B cell (primary cell): ENCODE results near the gene TXNRD1. TPM values are rescaled to one million over a fixed set of nuclear protein-coding genes. Genes with fewer than 3 reads are reported as not detected.
"Not testable (repeated sequence)": the region's sequence is repeated elsewhere in the genome, so short reads cannot be mapped to it uniquely, and the experiment has no call there.

ENCODE experiments used
- ATAC-seq: fragments of 200-7000 bp; cut with Tn5 transposase; one replicate; pipeline ENCODE4 v1.10.0; 2021; ENCODE audit warnings: low read depth, mild to moderate bottlenecking, moderate number of reproducible peaks, moderate library complexity
- CTCF ChIA-PET: fragments of 350-600 bp; sonication (Branson Sonifier 250); formaldehyde crosslinking; loops from one replicate; lab custom pipeline; 2021; ENCODE audit warnings: antibody characterized with exemption, inconsistent platforms; lab: Charles Lee
- POLR2A ChIA-PET: fragments of 350-600 bp; sonication (Branson Sonifier 250); formaldehyde crosslinking; loops from one replicate; lab custom pipeline; 2021; ENCODE audit warnings: antibody characterized with exemption; lab: Charles Lee
- DNase-seq: peaks from one replicate; pipeline ENCODE4 v3.0.0; 2013
- H2AFZ ChIP-seq: 2 replicates; pipeline ENCODE4 v1.6.1; 2012; ENCODE audit warnings: mild to moderate bottlenecking, low read depth, low read length; ENCODE audit not compliant: insufficient read depth, poor library complexity, severe bottlenecking
- H3K27ac ChIP-seq, 2 donors: 1 replicate in 1 of 2; 2 replicates in 1 of 2; pipeline ENCODE4 v1.5.1; 2012 to 2013; ENCODE audit warnings: low read length in 2 of 2, mild to moderate bottlenecking in 2 of 2, moderate library complexity in 1 of 2
- H3K27me3 ChIP-seq, 4 experiments: fragments of 200-600 bp in 1 of 4; sonication (generic) in 1 of 4; replicated peaks in 1 of 4; 1 replicate in 2 of 4; 2 replicates in 2 of 4; pipeline versions ENCODE4 v1.6.1 to v1.7.0; 2013 to 2016; ENCODE audit warnings: low read length in 3 of 4, mild to moderate bottlenecking in 2 of 4, mixed read lengths in 1 of 4, moderate library complexity in 1 of 4; ENCODE audit not compliant: insufficient read depth in 4 of 4, control insufficient read depth in 3 of 4; ENCODE audit errors: control extremely low read depth in 1 of 4
- H3K36me3 ChIP-seq, 2 experiments: replicated peaks in 1 of 2; 1 replicate in 1 of 2; 2 replicates in 1 of 2; pipeline versions ENCODE4 v1.6.1 to v1.7.1; 2013; ENCODE audit warnings: low read length in 1 of 2; ENCODE audit not compliant: insufficient read depth in 2 of 2, control insufficient read depth in 1 of 2; ENCODE audit errors: control extremely low read depth in 1 of 2, extremely low read depth in 1 of 2
- H3K4me1 ChIP-seq, 2 donors: fragments of 200-600 bp in 1 of 2; sonication (generic) in 1 of 2; 1 replicate in 1 of 2; 2 replicates in 1 of 2; pipeline versions ENCODE4 v1.5.1 to v1.6.1; 2013 to 2017; ENCODE audit warnings: low read length in 2 of 2; ENCODE audit not compliant: control insufficient read depth in 2 of 2, insufficient read depth in 2 of 2
- H3K4me2 ChIP-seq: replicated peaks from 2 replicates; pipeline ENCODE3; 2012; ENCODE audit warnings: mild to moderate bottlenecking, low read depth, low read length; ENCODE audit not compliant: poor library complexity, severe bottlenecking
- H3K4me3 ChIP-seq, 5 experiments: fragments of 200-600 bp in 1 of 5; sonication (generic) in 1 of 5; 1 replicate in 3 of 5; 2 replicates in 2 of 5; pipeline versions ENCODE4 v1.5.1 to v1.7.0; 2011 to 2016; ENCODE audit warnings: low read length in 4 of 5, mild to moderate bottlenecking in 4 of 5, low read depth in 2 of 5, control low read depth in 1 of 5, moderate library complexity in 1 of 5; ENCODE audit not compliant: insufficient read depth in 1 of 5; ENCODE audit errors: control extremely low read depth in 1 of 5, extremely low read depth in 1 of 5
- H3K79me2 ChIP-seq: fragments of 200-600 bp; sonication (generic); one replicate; pipeline ENCODE4 v1.6.0; 2016; ENCODE audit warnings: low read length; ENCODE audit not compliant: control insufficient read depth, insufficient read depth
- H3K9ac ChIP-seq: fragments of 200-600 bp; sonication (generic); 2 replicates; pipeline ENCODE4 v1.6.1; 2017; ENCODE audit warnings: mild to moderate bottlenecking, low read length, moderate library complexity
- H3K9me3 ChIP-seq, 3 donors: one replicate each; pipeline versions ENCODE4 v1.6.1 to v1.7.1; 2013; ENCODE audit warnings: low read length in 2 of 3; ENCODE audit not compliant: control insufficient read depth in 2 of 3, insufficient read depth in 1 of 3; ENCODE audit errors: control extremely low read depth in 1 of 3
- H4K20me1 ChIP-seq: 2 replicates; pipeline ENCODE4 v1.6.0; 2012; ENCODE audit warnings: mild to moderate bottlenecking, low read length; ENCODE audit not compliant: insufficient read depth, control insufficient read depth, poor library complexity, severe bottlenecking
- H3K27ac Mint-ChIP-seq: one replicate; pipeline ENCODE4 v1.8.0; 2021; ENCODE audit warnings: mixed read lengths
- H3K27me3 Mint-ChIP-seq: one replicate; pipeline ENCODE4 v1.8.0; 2021; ENCODE audit warnings: mixed read lengths
- H3K4me1 Mint-ChIP-seq: one replicate; pipeline ENCODE4 v1.8.0; 2021; ENCODE audit warnings: mixed read lengths
- H3K4me3 Mint-ChIP-seq: one replicate; pipeline ENCODE4 v1.8.0; 2021; ENCODE audit warnings: mixed read lengths
- H3K9me3 Mint-ChIP-seq: one replicate; pipeline ENCODE4 v1.8.0; 2022; ENCODE audit warnings: mixed read lengths; ENCODE audit not compliant: insufficient read depth
- CTCF ChIP-seq: fragments of 200-600 bp; IDR thresholded peaks from one replicate; pipeline ENCODE4 v1.8.0; 2022; ENCODE audit warnings: antibody characterized with exemption, mild to moderate bottlenecking
- EZH2 ChIP-seq: IDR thresholded peaks from 2 replicates; pipeline ENCODE4 v1.6.1; 2012; ENCODE audit warnings: borderline replicate concordance, low read depth, mild to moderate bottlenecking, moderate library complexity, low read length; ENCODE audit not compliant: insufficient read depth, poor library complexity, severe bottlenecking
- WGBS: methylation state at CpG from one replicate; pipeline ENCODE4 v1.1.5; 2013; ENCODE audit warnings: missing lambda C conversion rate; ENCODE audit not compliant: insufficient coverage; 5-methylcytosine and 5-hydroxymethylcytosine counted together
- intact Hi-C: fragments of 100-400 bp; cut with micrococcal nuclease; formaldehyde crosslinking; loops from one replicate; pipeline ENCODE4 v1.10.0; 2022
- polyA plus RNA-seq: library from polyadenylated mRNA; depleted of rRNA; stranded (reverse); fragments of >200 nt; gene quantifications from 2 replicates; pipeline ENCODE4 v1.2.3, GENCODE V29; 2012
- total RNA-seq, 2 donors: library from RNA; stranded (reverse); fragments of 120-200 nt in 1 of 2; gene quantifications; 1 replicate in 1 of 2; 2 replicates in 1 of 2; pipeline versions ENCODE4 v1.2.3 to v1.2.4, GENCODE V29; 2013 to 2022

TXNRD1 gene
- total and polyA plus RNA-seq, 2 donors (not counting 1 experiment from before 2014, with no cell fraction given): 10.1 to 44.6 TPM

- POLR2A ChIA-PET: no interaction called here
- no peaks in the 10 kb centered on the region for H3K79me2 ChIP-seq
- WGBS: 100% methylated on average over 5 of the region's 6 CpGs
- Mint-ChIP-seq H3K4me1 (no peaks in the 10 kb centered on the region), H3K9me3 (no peaks in the 10 kb centered on the region), H3K27me3 (peaks cover 21% of the 10 kb centered on the region), H3K27ac (no peak overlapping the region), H3K4me3 (no peak overlapping the region)
- H3K36me3 ChIP-seq: no peaks in the 10 kb centered on the region
- no peak overlapping the region for H3K4me2 ChIP-seq
- peaks cover 0 to 2% (median 0%) of the 10 kb centered on the region in 4 experiments for H3K27me3 ChIP-seq
- no peak for DNase-seq
- no peaks in the 10 kb centered on the region for H3K4me1 ChIP-seq
- no peak for TF ChIP-seq CTCF
- no peak for TF ChIP-seq EZH2
- no peak overlapping the region for H3K4me3 ChIP-seq
- CTCF ChIA-PET: no interaction called here
- no peak overlapping the region for H2AFZ ChIP-seq
- ATAC-seq: no peak
- H4K20me1 ChIP-seq: no peaks in the 10 kb centered on the region
- H3K9ac ChIP-seq: no peak overlapping the region
- no peak overlapping the region for H3K27ac ChIP-seq
- peaks cover 0 to 7% (median 0%) of the 10 kb centered on the region in 3 donors for H3K9me3 ChIP-seq
- intact Hi-C loops: no loop called here
Measured at GRCh38 chr12:104172570-104172947, 43.0 kb upstream of the TXNRD1 start.

GRCh38 chr12:104173804-104174203, 41.8 kb upstream of the TXNRD1 start:
- POLR2A ChIA-PET, H3K4me2 ChIP-seq, H3K9ac ChIP-seq, H3K79me2 ChIP-seq, H3K4me1 ChIP-seq, H3K9me3 Mint-ChIP-seq, H3K4me3 Mint-ChIP-seq, H3K4me3 ChIP-seq, H2AFZ ChIP-seq, H3K36me3 ChIP-seq, H3K27ac Mint-ChIP-seq, DNase-seq, CTCF ChIA-PET, H3K27me3 ChIP-seq, ATAC-seq, H4K20me1 ChIP-seq, intact Hi-C loops, H3K4me1 Mint-ChIP-seq, H3K9me3 ChIP-seq, H3K27ac ChIP-seq: not testable (repeated sequence)
- WGBS: no CpG with 5 or more reads among the region's 5 CpGs
- peaks cover 23% of the 10 kb centered on the region for H3K27me3 Mint-ChIP-seq
